NCI-H2029 treated with DMSO at 0.1 percent for 48 hours (cell line): ENCODE measurements around the gene SCAMP5.

ENCODE experiments used
- DNase-seq: peaks from one replicate; lab custom pipeline; 2025; lab: John Stamatoyannopoulos, UW

Gene SCAMP5

DNA sequence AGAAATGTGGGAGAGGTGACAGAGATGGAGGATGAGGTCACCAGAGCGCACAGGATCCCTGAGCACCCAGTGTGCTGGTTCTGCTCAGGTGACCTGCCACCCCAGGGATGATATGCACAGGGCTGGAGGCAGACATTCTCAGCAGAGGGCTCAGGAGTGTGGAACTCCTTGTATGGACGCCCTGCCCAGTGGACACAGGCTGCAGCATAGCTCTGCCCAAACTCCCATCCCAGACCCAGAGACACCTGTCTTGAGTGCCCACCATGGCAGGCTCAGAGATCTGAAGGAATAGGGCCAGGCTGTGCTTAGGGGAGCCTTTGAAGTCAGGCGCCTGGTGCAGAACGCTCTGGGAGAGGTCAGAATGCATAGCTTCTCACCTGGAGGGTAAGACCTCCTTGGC, 75.3 kb downstream of the SCAMP5 start:
- no peak for DNase-seq
